HG03520 (cell line): ENCODE measurements around the gene ALK.
"Not testable (repeated sequence)": the region's sequence is repeated elsewhere in the genome, so short reads cannot be mapped to it uniquely, and the experiment has no call there.

ENCODE experiments used
- ATAC-seq: cut with Tn5 transposase; IDR thresholded peaks from one replicate; pipeline ENCODE4 v1.9.1; 2021; ENCODE audit warnings: mild to moderate bottlenecking, moderate library complexity; ENCODE audit not compliant: unreplicated experiment

The ALK gene

DNA sequence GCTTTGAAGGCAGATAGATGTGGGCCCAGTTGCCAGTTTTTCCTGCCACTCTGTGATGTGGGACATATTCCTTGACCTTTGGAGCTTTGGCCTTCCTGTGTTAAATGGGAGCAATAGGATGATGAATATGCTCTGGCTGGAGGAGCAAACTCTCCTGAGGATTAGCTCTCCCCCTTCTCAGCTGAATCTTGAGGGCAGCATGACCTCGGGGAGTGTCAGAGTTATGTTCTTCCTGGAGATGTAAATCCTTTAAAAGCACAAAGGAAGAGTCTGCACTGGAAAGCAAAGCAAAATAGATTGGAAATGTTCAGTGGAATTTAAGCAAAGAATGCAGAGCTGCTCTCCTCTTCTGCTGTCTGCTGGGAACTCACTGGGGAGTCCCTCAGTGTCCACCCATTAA, 160.1 kb downstream of the ALK start:
- no peak for ATAC-seq

GRCh38 chr2:29760008-29760407, 161.4 kb downstream of the ALK start:
- ATAC-seq, result no peak

- no peak for ATAC-seq
These were observed 162.0 kb downstream of the ALK start for GRCh38 chr2:29759360-29759759.

DNA sequence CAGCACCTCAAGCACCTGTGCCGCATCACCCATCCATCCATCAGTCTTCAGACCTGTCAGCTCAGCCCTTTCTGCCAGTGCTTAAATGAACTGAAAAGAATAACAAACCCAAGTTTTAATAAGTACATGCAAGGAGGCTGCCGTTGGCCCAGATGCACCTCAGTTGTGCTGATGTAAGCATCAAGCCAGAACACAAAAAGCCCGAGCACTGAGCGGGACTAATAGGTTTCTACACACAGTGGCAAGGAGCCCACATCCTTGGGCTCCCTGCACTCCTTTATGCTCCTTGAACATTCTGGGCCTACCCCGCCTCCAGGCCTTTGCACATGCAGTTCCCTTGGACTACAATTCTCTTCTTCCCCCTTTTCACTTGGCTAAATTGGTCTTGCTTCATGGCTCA, 165.6 kb downstream of the ALK start:
- no peak for ATAC-seq

DNA sequence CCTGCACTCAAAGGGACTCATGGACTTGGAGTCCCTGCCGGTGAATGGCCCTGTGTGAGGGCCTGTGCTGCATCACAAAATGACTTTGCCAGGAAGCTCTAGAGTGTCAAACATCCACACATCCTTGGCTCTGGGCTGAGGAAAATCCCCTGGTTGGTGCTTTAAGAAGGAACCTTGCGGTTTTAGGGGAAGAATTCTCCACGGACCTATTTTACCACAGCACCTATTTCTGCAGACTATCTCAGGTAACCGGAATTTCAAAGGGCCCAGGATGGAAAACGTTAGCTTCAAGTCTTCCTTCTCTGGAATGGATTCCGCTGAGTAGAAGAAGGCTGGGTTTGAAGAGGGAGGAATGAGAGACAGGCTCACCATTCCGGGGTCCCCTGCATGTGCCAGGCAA, 166.2 kb downstream of the ALK start:
- no peak for ATAC-seq

GRCh38 chr2:29753671-29754444, 167.5 kb downstream of the ALK start:
- no peak for ATAC-seq

GRCh38 chr2:29751390-29751789, 170.0 kb downstream of the ALK start:
- ATAC-seq, result no peak

- ATAC-seq, result not testable (repeated sequence)
These were observed 170.9 kb downstream of the ALK start for GRCh38 chr2:29750463-29750862.

- no peak for ATAC-seq
These were observed 171.5 kb downstream of the ALK start for GRCh38 chr2:29749843-29750242.

GRCh38 chr2:29749041-29749440, 172.3 kb downstream of the ALK start:
- ATAC-seq, result no peak

DNA sequence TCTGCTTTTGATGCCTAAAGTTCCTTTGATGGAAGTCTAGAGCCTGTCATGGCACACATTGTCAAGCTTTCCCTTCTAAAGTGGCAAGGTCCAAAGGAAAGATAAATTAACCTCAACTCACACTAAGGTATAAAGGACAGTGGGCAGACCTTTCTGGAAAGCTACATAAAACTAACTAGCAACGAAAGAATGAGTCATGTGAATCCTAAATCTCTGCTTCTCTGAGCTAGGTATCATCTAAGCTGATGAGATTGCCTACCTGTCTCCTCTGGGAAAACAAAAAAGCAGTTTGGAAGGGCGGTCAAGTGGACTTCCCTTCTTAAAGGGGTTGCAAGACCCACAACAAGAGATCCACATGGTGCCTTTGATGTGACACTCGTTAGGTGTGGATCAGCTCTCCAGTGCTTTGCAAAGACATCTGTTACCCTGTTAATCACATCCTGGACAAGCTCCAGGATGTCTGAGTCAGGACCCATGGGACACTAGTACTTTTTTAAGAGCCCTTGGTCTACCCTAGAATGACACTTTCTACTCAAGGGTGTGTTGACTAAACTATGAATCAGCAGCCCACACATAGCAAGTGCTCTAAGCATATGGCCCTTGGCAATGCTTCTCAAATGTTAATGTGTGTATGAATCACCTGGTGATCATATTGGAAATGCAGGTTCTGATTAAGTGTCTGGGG, 173.5 kb downstream of the ALK start:
- ATAC-seq, result no peak

DNA sequence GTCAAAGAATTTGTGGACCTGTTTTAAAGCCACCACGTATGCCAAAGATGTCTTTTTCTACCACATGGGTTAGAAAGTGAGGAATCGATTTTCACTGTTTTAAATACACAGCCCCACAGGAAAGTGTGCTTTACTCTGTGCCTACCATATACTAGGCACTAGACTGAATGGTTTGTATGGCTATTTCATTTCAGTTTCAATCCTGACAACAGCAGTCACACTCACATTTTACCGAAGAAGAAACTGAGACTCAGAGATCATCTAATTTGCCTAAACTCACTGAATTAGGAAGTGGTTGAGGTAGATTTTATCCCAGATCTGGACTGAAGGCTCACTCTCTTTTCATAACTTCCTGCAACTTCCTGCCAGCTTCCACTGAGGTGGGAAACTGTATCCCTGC, 176.4 kb downstream of the ALK start:
- ATAC-seq, result no peak

- ATAC-seq, result no peak
These were observed 177.9 kb downstream of the ALK start for GRCh38 chr2:29743516-29743915.

GRCh38 chr2:29742656-29743055, 178.7 kb downstream of the ALK start:
- no peak for ATAC-seq

- no peak for ATAC-seq
These were observed 180.3 kb downstream of the ALK start for GRCh38 chr2:29741132-29741531.

GRCh38 chr2:29733965-29734364, 187.4 kb downstream of the ALK start:
- no peak for ATAC-seq

DNA sequence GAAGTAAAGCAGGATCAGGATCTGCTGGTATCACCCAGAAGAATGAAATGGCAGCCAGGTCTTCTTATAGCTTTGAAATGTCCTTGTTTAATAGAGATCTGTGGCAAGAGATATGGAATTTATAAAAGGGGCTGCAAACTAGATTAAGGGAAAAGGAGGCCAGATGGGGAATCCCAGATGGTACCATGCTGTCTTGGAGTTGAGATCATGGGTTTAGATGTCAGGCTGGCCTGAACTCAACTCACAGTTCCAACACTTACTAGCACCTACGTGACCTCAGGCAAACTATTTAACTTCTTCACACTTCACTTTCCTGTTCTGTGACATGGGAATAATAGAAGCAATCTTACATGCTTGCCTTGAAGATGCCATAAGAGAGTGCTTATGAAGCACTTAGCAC, 188.2 kb downstream of the ALK start:
- ATAC-seq, result no peak

- no peak for ATAC-seq
These were observed 189.4 kb downstream of the ALK start for GRCh38 chr2:29731948-29732347.

DNA sequence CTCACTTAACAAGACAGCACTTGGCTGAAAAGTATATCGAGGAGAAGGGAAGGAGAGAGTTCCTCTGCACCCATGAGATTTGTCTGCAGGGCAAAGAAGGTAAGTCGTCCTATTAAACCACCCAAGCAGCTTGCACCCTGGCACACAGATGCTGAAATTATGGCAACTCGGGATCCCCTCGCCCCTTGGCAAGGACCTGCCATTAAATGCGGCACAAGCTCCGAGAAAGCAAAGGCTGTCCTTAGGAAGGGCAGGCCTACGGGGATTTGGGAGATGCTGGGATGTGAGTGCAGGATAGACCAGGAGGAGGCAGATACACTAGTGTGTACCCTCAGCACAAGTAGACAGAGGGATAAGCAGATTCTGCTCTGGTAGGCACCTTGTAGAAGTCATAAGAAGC, 191.5 kb downstream of the ALK start:
- no peak for ATAC-seq

GRCh38 chr2:29729401-29729800, 192.0 kb downstream of the ALK start:
- ATAC-seq, result no peak

DNA sequence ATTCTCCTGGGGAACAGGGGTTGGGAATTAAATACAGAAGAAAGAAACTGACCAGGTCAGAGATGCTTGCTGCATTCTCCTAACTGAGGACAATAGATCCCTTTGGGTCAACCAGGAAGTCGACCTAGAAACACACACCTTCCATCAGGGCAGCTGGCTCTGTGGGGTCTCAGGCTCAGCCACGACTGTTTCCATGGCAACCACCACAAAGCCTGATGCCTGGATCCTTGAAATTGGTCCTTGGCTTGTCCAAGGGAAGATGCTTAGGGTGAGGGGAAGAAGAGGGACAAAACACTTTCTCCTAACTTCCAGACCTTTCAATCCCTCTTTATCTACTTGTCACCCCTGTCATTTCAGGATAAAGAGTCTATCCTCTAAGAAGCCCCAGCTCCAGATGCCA, 194.4 kb downstream of the ALK start:
- ATAC-seq, result no peak

DNA sequence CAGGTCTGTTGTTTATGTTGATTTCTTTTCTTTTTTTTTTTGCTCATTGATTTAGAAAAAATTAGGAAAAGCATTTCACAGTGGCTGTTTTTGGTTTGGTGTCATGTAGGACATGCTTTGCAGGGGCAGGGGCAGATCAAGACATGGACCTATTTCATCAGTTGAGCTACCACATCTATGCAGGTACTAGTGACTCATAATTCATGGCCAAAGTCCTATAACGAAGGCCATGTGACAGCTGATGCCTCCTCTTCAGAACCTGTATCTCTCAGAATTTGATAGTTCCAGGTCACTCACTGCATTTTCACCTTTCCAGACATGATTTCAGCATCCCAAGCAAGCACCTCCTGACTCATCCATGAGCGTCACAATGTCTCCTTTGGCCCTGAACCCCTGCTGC, 195.8 kb downstream of the ALK start:
- ATAC-seq, result no peak

DNA sequence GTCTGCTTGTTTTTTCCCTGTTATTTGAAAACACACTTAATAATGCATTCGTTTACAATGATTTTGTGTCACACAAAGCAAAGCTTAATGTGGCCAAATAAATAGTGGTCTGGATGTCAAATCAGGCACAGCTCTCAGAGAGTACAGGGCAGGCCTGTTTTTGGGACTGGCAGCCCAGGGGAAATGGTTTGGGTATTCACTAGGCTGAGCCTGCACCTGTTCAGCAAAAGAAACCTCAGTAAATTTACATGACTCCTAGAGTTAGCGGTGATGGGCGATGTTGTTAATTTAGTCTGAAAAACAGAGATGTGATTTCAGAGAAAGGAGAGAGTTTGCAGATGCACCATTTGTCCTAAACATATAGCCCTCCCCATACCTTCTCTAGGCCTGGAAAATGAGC, 197.1 kb downstream of the ALK start:
- no peak for ATAC-seq
